T-helper 2 cell treated with Interferon-gamma antibody and Interleukin-4, amounts not matched to agents 5 μg/mL and 100 μg/mL, for 36 hours (primary cell): ENCODE results near the gene MEI1.

Source experiments
- DNase-seq: peaks from one replicate; pipeline ENCODE4 v3.0.0; 2021; ENCODE audit warnings: low spot score
- H3K27ac Mint-ChIP-seq: one replicate; pipeline ENCODE4 v1.8.0; 2021; ENCODE audit warnings: mild to moderate bottlenecking, mixed read lengths
- H3K27me3 Mint-ChIP-seq: one replicate; pipeline ENCODE4 v1.8.0; 2021; ENCODE audit warnings: low read depth, mixed read lengths
- H3K36me3 Mint-ChIP-seq: one replicate; pipeline ENCODE4 v1.8.0; 2021; ENCODE audit warnings: low read depth, mixed read lengths
- H3K4me1 Mint-ChIP-seq: one replicate; pipeline ENCODE4 v1.8.0; 2021; ENCODE audit warnings: low read depth, mixed read lengths
- H3K4me3 Mint-ChIP-seq: one replicate; pipeline ENCODE4 v1.8.0; 2022; ENCODE audit warnings: mild to moderate bottlenecking, moderate library complexity, mixed read lengths
- H3K9me3 Mint-ChIP-seq: one replicate; pipeline ENCODE4 v1.8.0; 2021; ENCODE audit warnings: mixed read lengths

The MEI1 gene

DNA sequence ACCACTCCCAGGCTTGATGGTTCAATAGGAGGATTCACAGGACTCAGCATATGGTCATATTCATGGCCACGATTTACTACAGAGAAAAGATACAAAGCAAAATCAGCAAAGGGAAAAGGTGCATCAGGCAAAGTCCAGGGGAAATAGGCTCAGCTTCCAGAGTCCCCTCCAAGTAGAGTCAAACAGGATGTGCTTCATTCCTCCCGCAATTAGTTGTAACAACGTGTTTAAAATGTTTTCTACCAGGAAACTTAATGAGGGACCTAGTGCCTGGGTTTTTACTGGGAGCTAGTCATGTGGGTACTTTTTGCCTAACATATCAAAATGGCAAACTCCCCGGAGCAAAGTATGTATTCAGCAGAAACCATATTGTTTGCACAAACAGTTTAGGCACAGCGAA is 118.7 kb downstream of the MEI1 start:
- H3K4me3 Mint-ChIP-seq = no peak overlapping the region

DNA sequence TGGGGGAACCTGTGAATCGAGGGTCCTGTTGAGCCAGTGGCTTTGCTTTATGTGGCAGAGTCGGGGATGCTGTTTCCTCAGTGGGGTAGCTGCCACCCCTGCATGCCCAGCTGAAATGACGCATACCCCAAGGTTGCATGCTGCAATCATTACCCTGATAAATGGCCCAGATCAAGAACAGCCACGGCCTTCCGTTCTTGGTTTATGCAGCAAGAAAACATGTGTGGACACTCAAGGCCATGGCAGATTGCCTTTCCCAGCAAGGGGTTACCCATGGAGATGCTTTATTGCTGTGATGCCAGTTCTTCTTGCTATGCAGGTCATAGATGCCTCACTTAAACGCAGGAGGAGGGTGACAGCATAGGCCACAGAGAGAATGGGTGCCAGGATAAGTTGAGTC is 119.3 kb downstream of the MEI1 start:
- H3K27ac Mint-ChIP-seq = no peak overlapping the region
- H3K9me3 Mint-ChIP-seq = no peaks in the 10 kb centered on the region
- H3K4me3 Mint-ChIP-seq = no peak overlapping the region
- no peak for DNase-seq
- peaks cover 25% of the 10 kb centered on the region for H3K36me3 Mint-ChIP-seq
- H3K27me3 Mint-ChIP-seq = no peaks in the 10 kb centered on the region
- peaks cover 9% of the 10 kb centered on the region for H3K4me1 Mint-ChIP-seq

More for the DNA sequence above, 118.7 kb downstream of the MEI1 start:
- no peaks in the 10 kb centered on the region for H3K9me3 Mint-ChIP-seq
- H3K36me3 Mint-ChIP-seq = peaks cover 23% of the 10 kb centered on the region
- DNase-seq = no peak
- peaks cover 9% of the 10 kb centered on the region for H3K4me1 Mint-ChIP-seq
- no peak overlapping the region for H3K27ac Mint-ChIP-seq
- H3K27me3 Mint-ChIP-seq = no peaks in the 10 kb centered on the region

DNA sequence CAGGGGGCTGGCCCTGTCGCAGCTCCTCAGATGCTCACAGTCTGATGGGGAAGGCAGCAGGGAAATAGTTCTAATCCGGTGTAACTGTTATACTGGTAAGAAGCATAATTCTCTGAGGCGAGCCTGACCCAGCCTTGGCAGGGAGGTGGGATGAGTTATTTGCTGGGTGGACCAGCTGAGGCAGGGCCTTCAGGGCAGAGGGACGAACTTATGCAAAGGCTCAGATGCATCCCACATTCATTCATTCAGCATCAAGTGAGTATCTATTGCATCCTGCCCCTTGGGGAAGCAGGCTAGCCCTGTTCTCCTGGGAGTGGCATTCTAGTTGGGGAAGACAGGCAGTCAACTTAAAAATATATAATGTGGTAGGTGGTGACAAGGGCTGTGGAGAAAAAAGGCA is 120.0 kb downstream of the MEI1 start:
- Mint-ChIP-seq H3K4me1 (peaks cover 9% of the 10 kb centered on the region), H3K36me3 (peaks cover 27% of the 10 kb centered on the region), H3K4me3 (no peak overlapping the region), H3K27ac (no peak overlapping the region), H3K9me3 (no peaks in the 10 kb centered on the region), H3K27me3 (no peaks in the 10 kb centered on the region)
- DNase-seq = no peak

DNA sequence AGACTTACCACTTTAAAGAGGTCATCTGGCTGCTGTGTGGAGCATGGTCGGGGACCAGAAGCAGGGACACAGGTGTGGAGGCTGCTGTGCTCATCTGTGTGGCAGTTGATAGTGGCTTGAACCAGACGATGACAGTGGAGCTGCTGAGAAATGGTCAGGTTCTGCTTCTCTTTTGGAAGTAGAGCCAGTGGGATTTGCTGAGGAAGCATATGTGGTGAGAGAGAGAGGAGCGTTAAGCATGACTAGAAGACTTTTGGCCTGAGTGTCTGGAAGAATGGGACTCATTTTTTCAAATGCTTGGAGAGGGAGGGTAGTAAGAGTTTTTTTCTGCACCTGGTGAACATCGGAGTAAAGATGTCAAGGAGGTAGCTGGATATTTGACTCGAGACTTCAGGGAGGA is 121.1 kb downstream of the MEI1 start:
- Mint-ChIP-seq H3K4me3 (no peak overlapping the region), H3K36me3 (peaks cover 25% of the 10 kb centered on the region)

DNA sequence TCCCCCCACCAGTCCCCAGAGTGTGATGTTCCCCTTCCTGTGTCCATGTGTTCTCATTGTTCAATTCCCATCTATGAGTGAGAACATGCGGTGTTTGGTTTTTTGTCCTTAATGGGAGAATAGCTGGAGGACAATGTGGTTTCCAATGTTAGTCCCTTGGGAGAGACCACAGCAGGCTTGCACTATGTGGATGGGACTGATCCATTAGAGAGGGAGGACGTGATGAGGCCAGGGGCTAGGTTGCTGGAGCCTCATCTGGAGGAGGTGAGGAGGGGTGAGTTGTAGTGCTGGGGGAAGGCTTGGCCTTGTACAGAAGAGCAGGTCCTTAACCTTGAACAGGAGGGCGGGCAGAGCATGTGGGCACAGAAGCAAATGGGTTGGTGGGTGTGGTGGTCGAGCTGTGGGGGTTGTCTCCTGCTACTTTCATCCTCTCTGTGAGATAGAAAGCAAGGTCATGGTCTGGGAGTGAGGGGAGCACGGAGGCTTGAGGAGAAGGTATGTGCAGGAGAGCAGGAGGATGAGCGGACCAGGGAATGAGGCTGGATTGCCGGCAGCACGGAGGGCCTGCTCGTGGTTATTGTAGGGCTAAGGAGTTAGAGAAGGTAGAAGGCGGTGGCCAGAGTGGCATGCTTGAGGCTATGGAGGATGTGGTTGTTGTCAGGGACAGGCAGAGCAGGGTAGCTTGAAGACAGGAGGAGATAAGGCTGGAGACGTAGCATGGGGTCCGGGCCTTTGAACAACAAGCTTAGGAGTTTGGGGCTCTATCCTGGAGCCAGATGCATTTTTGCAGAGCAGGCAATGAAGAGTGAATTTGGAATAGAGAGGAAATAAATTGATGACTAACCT is 122.4 kb downstream of the MEI1 start:
- Mint-ChIP-seq H3K36me3 (peaks cover 22% of the 10 kb centered on the region), H3K27ac (peak overlapping the region; percentile 23), H3K4me3 (no peak overlapping the region), H3K9me3 (no peaks in the 10 kb centered on the region), H3K4me1 (peaks cover 10% of the 10 kb centered on the region), H3K27me3 (no peaks in the 10 kb centered on the region)
- DNase-seq = no peak

More for the DNA sequence above, 121.1 kb downstream of the MEI1 start:
- peaks cover 10% of the 10 kb centered on the region for H3K4me1 Mint-ChIP-seq
- H3K27me3 Mint-ChIP-seq = no peaks in the 10 kb centered on the region
- no peaks in the 10 kb centered on the region for H3K9me3 Mint-ChIP-seq
- H3K27ac Mint-ChIP-seq = no peak overlapping the region
- DNase-seq = no peak

DNA sequence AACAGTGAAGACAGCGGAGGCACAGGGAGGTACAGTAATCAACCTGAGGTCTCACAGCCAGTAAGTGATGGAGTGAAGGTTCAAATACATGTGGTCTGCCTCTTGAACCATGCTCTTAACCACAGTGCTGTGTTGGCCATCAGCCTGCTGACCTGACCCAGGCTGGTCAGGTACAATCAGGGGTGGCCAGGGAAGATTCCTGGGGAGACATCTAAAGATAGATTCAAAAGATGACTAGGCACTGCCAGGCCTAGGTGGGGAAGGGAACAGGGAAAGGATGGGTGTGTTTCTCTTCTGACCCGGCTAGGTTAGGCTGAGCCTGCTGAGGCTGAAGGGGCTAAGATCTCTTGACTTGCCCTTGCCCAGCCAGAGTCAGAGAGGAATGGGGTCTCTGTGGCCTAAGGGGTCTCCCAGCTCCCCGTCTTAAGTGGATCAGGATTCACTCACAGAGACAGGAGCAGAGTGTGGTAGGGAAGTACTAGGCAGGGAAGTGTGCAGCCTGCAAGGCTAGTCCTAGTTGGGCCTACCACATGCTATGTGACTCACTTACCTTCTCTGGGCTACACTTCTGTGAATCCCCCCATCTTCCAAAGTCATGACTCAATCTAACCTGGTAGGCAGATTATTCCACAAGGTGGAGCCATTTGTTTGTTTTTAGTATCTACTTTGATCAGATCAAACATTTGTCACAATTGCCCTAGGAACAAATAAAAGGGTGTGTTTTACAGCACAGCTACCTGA is 123.2 kb downstream of the MEI1 start:
- Mint-ChIP-seq H3K4me3 (no peak overlapping the region), H3K9me3 (no peaks in the 10 kb centered on the region), H3K36me3 (peaks cover 22% of the 10 kb centered on the region), H3K27ac (peak overlapping the region; percentile 16), H3K4me1 (peaks cover 10% of the 10 kb centered on the region), H3K27me3 (no peaks in the 10 kb centered on the region)
- peak; percentile 42 for DNase-seq

DNA sequence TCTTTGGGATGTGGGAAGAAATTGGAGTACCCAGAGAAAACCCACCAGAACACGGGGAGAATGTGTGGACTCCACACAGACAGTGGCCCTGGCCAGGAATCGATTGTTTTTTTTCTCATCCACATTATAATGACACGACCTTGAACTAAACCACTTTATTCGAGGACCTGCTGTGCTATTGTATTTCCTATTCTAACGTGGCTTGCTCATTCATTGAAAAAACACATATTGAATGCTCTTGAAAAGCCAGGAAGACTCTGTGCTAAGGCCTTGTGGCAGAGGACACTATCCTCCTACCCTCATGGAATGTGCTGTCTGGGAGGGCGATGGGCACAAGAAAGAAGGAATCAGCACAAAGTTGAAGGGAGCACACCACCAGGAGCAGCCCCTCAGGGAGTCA is 124.5 kb downstream of the MEI1 start:
- Mint-ChIP-seq H3K9me3 (no peaks in the 10 kb centered on the region), H3K36me3 (peaks cover 26% of the 10 kb centered on the region), H3K27me3 (no peaks in the 10 kb centered on the region), H3K27ac (peak overlapping the region; percentile 47), H3K4me1 (peaks cover 14% of the 10 kb centered on the region), H3K4me3 (no peak overlapping the region)
- DNase-seq = no peak

DNA sequence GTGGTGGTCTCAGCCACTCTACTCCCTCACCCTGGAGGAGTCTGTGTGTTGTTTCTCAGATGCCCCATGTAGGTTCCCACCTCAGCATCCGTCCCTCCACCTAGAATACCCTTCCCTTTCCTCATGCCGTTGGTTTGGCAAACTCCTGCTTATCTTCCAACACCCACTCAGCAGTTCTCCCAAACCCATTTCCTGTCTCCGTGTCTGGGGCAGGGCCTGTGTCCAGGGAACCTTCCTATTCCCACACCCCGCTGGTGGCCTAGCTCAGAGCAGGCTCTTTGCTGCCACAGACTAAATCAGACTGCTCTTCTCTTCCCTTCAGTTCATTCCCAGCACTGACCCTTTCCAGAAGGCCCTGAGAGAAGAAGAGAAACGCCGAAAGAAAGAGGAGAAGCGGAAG is 126.1 kb downstream of the MEI1 start:
- H3K36me3 Mint-ChIP-seq = peaks cover 34% of the 10 kb centered on the region
- H3K4me1 Mint-ChIP-seq = peaks cover 19% of the 10 kb centered on the region
- H3K27me3 Mint-ChIP-seq = no peaks in the 10 kb centered on the region
- DNase-seq = no peak
- no peaks in the 10 kb centered on the region for H3K9me3 Mint-ChIP-seq
- H3K4me3 Mint-ChIP-seq = no peak overlapping the region
- peak overlapping the region; percentile 60 for H3K27ac Mint-ChIP-seq

DNA sequence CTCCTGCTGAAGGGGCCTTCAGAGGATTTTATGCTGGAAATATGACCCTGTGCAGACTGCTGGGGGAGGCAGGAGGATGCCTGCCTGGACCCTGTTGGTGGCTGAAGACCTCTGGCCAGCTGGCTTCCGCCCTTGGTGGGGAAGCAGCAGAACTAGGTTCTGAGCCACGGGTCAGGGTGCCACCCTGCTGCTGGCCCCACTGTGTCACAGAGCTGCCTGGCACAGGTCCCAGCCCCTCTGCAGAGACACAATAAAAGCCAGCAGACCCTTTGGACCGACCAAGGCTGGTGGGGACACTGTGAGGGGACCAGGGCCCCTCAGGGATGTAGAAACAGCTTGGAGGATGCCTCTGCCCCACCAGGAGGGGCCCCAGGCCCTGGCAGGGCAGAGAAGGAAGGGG is 126.7 kb downstream of the MEI1 start:
- Mint-ChIP-seq H3K4me1 (peaks cover 19% of the 10 kb centered on the region), H3K27me3 (no peaks in the 10 kb centered on the region), H3K36me3 (peaks cover 32% of the 10 kb centered on the region), H3K4me3 (no peak overlapping the region), H3K27ac (no peak overlapping the region), H3K9me3 (no peaks in the 10 kb centered on the region)
- DNase-seq = no peak

DNA sequence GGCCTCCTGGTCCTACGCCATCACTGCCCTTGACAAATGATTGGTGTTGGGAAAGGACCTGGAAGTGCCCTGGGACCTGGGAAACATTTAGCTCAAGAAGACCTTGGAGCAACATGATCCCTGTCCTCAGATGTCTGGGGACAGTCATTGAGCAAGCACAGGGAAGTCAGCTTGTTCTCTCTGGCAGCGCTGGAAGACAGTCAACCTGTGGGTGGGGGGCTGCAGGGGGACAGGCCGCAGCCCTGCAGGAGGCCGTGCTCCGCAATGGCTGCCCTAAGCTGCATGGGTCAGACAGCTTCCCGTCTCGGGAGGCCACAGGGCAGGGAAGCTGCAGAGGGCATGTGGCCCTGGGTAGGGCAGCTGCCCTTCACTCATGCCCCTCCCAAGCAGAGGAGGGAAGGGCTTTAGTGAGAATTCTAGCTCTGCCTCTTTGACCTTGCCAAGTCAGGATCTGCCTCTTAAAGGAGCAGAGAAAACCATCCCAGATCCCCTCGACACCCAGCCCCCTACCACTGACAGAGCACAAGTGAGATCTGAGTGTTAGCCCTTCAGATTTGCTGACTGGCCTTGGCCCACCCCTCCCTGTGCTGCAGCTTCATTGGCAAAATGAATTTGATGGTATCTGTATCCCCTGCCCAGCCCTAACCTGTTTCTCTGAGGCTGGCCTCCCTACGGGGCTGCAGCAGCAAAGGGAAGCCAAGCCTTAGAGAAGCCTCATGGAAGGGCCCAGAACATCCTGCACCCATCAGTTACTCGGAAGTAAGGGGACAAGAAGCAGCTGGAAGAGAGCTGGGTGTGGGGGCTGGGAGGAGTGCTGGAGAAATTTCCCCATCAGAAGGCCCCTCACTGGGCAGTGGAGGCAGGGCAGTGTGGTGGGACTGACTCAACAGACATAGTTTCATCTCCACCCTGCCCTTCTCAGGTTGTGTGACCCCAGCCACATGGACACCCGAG is 127.4 kb downstream of the MEI1 start:
- Mint-ChIP-seq H3K36me3 (peaks cover 38% of the 10 kb centered on the region), H3K4me1 (peaks cover 20% of the 10 kb centered on the region), H3K4me3 (no peak overlapping the region), H3K27me3 (no peaks in the 10 kb centered on the region), H3K27ac (no peak overlapping the region), H3K9me3 (peaks cover 3% of the 10 kb centered on the region)
- no peak for DNase-seq

DNA sequence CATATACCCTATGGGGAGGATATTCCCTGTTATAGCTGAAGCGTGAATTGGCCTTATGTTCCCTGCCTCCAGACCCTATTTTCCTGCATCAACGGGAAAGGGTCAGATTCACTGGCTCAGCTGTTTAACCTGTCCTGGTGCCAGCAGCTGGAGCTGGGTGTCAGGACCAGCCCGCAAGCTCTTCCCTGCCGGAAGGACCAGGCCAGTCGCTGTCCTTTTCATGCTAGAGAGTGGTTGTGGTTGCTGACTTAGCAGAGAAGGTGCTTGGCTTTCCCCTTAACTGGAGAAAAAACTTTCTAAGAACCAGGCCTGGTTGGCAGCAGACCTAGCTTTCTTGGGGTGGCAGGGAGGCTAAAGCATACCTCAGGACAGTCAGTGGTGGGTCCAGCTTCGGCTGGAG is 128.4 kb downstream of the MEI1 start:
- H3K27me3 Mint-ChIP-seq = no peaks in the 10 kb centered on the region
- no peak for DNase-seq
- H3K9me3 Mint-ChIP-seq = peaks cover 4% of the 10 kb centered on the region
- H3K27ac Mint-ChIP-seq = peak overlapping the region; percentile 4
- H3K36me3 Mint-ChIP-seq = peaks cover 44% of the 10 kb centered on the region
- no peak overlapping the region for H3K4me3 Mint-ChIP-seq
- H3K4me1 Mint-ChIP-seq = peaks cover 20% of the 10 kb centered on the region

DNA sequence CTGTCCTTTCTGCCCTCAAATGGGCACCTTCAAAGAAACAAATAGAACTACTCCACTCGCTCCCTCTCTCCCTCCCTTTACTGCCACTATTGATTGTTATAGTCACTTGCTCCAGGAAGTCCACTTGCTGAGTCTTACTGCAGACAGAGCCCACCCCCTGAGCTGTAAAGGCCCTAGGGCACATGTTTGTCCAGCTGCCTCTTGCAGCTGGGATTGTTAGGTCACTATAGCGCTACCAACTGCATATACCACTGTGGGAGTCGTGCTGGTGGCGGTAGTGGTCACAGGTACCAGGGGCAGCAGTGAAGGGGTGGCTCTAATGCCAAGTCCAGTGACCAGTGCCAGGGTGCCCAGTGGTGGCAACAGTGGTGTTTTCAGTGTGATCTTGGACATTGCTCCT is 129.2 kb downstream of the MEI1 start:
- Mint-ChIP-seq H3K4me1 (peaks cover 20% of the 10 kb centered on the region), H3K4me3 (no peak overlapping the region), H3K27ac (peak overlapping the region; percentile 33), H3K27me3 (no peaks in the 10 kb centered on the region), H3K9me3 (peaks cover 4% of the 10 kb centered on the region), H3K36me3 (peaks cover 40% of the 10 kb centered on the region)
- no peak for DNase-seq

DNA sequence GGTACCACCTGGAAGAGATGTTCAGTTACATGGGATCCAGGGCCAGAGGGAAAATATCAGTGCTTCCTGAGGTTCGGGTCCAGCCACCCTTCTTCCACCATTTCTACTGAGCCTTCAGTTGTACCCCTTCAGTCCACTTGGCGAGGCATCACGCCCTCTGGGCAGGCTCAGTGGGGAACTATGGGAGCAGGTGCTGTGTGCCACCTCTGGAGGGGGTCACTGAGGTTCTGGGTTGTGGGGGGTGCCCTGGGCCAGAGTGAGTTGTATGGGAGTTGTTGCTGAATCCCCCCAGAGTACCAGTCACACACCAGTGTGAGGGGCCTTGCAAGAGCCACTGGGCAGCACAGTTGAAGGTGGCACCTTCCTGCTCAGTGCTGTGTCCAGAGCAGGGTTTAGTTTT is 130.9 kb downstream of the MEI1 start:
- Mint-ChIP-seq H3K4me3 (no peak overlapping the region), H3K36me3 (peaks cover 43% of the 10 kb centered on the region), H3K27ac (peak overlapping the region; percentile 34), H3K9me3 (peaks cover 4% of the 10 kb centered on the region), H3K27me3 (no peaks in the 10 kb centered on the region), H3K4me1 (peaks cover 30% of the 10 kb centered on the region)
- DNase-seq = no peak
